Head of caudate nucleus (tissue), 42 donors: ENCODE results near the gene WNK3.

ENCODE experiments used
- DNase-seq, 42 donors: peaks; one replicate each; pipeline versions ENCODE4 v3.0.0 to v3.0.0-alpha.2; 2020 to 2021; ENCODE audit warnings: mixed read lengths in 7 of 42
- intact Hi-C: fragments of 100-400 bp; cut with DNase I; formaldehyde crosslinking; loops from one replicate; pipeline ENCODE4 v1.15.0; 2022

Gene WNK3

GRCh38 chrX:54271664-54272063, 86.2 kb downstream of the WNK3 start:
- DNase-seq: no peak
- intact Hi-C loops: no loop called here

GRCh38 chrX:54248309-54248708, 109.5 kb downstream of the WNK3 start:
- peak in 2 of 42 donors; percentile 0 to 9 for DNase-seq

GRCh38 chrX:54246866-54247265, 111.0 kb downstream of the WNK3 start:
- no peak for DNase-seq
- intact Hi-C loops: no loop called here

More at GRCh38 chrX:54248309-54248708, 109.5 kb downstream of the WNK3 start:
- intact Hi-C loops: no loop called here

GRCh38 chrX:54238588-54238987, 119.3 kb downstream of the WNK3 start:
- intact Hi-C loops: no loop called here
- DNase-seq: no peak

- intact Hi-C loops: no loop called here
Measured at GRCh38 chrX:54237014-54237413, 120.8 kb downstream of the WNK3 start.

GRCh38 chrX:54230435-54231148, 127.3 kb downstream of the WNK3 start:
- intact Hi-C loops: no loop called here

More at GRCh38 chrX:54237014-54237413, 120.8 kb downstream of the WNK3 start:
- DNase-seq: no peak

GRCh38 chrX:54223581-54223980, 134.3 kb downstream of the WNK3 start:
- intact Hi-C loops: no loop called here
- DNase-seq: no peak

More at GRCh38 chrX:54230435-54231148, 127.3 kb downstream of the WNK3 start:
- no peak for DNase-seq

GRCh38 chrX:54213603-54214002, 144.2 kb downstream of the WNK3 start:
- intact Hi-C loops: no loop called here
- DNase-seq: no peak

- intact Hi-C loops: no loop called here
- no peak for DNase-seq
Measured at GRCh38 chrX:54208531-54208930, 149.3 kb downstream of the WNK3 start.

- no peak for DNase-seq
- intact Hi-C loops: no loop called here
Measured at GRCh38 chrX:54198262-54198661, 159.6 kb downstream of the WNK3 start.

- DNase-seq: no peak
- intact Hi-C loops: no loop called here
Measured at GRCh38 chrX:54194982-54195588, 162.8 kb downstream of the WNK3 start.

- no peak for DNase-seq
- intact Hi-C loops: no loop called here
Measured at GRCh38 chrX:54193085-54193821, 164.6 kb downstream of the WNK3 start.

GRCh38 chrX:54184474-54184873, 173.4 kb downstream of the WNK3 start:
- intact Hi-C loops: loop anchor here (5.0 kb wide), 1 partner anchor 142 kb away; the partner anchor contains the start of gene PHF8
- DNase-seq: no peak

GRCh38 chrX:54182864-54183613, 174.8 kb downstream of the WNK3 start, which contains the start of gene FAM120C:
Gene FAM120C (minus strand): TSS chrX:54183254. CDS start chrX:54183198, 56 bp downstream.
- peak; percentile 12 to 85 (median 68) for DNase-seq
- intact Hi-C loops: loop anchor here (5.0 kb wide), 1 partner anchor 141 kb away; the partner anchor contains the start of gene PHF8

GRCh38 chrX:54182194-54182863, 175.5 kb downstream of the WNK3 start:
- peak; percentile 46 to 89 (median 74) for DNase-seq
- intact Hi-C loops: loop anchor here (5.0 kb wide), 1 partner anchor 140 kb away; the partner anchor contains the start of gene PHF8

- intact Hi-C loops: loop anchor here (5.0 kb wide), 1 partner anchor 139 kb away; the partner anchor contains the start of gene PHF8
Measured at GRCh38 chrX:54181202-54181953, 176.5 kb downstream of the WNK3 start.

GRCh38 chrX:54180403-54180802, 177.4 kb downstream of the WNK3 start:
- intact Hi-C loops: loop anchor here (5.0 kb wide), 1 partner anchor 138 kb away; the partner anchor contains the start of gene PHF8
- DNase-seq: no peak

More at GRCh38 chrX:54181202-54181953, 176.5 kb downstream of the WNK3 start:
- DNase-seq: peak in 3 of 42 donors; percentile 3 to 37 (median 24)
